Activated T-cell treated with anti-CD3 and anti-CD28 coated beads, Interleukin-2, amount 50 U/mL, for 72 hours (primary cell): ENCODE data around the gene BABAM2. TPM values are rescaled to one million over a fixed set of nuclear protein-coding genes. Genes with fewer than 3 reads are reported as not detected.

Experiments used
- ATAC-seq, 2 donors: fragments of 150-1000 bp; cut with Tn5 transposase; replicated peaks in 1 of 2; 2 replicates each; pipeline ENCODE4 v1.10.0; 2021; ENCODE audit warnings: moderate library complexity in 2 of 2, mild to moderate bottlenecking in 1 of 2
- DNase-seq, 2 donors: peaks; one replicate each; pipeline ENCODE4 v3.0.0; 2021 to 2022; ENCODE audit warnings: mixed read lengths in 1 of 2
- H3K27ac Mint-ChIP-seq: one replicate; pipeline ENCODE4 v1.8.0; 2022; ENCODE audit warnings: mild to moderate bottlenecking, moderate library complexity, mixed read lengths
- H3K27me3 Mint-ChIP-seq: one replicate; pipeline ENCODE4 v1.8.0; 2022; ENCODE audit warnings: low read depth, mixed read lengths
- H3K36me3 Mint-ChIP-seq, 2 donors: one replicate each; pipeline ENCODE4 v1.8.0; 2022; ENCODE audit warnings: mixed read lengths in 2 of 2, mild to moderate bottlenecking in 1 of 2; ENCODE audit not compliant: insufficient read depth in 2 of 2
- H3K4me1 Mint-ChIP-seq: one replicate; pipeline ENCODE4 v1.8.0; 2022; ENCODE audit warnings: low read depth, mixed read lengths
- H3K4me3 Mint-ChIP-seq, 2 donors: one replicate each; pipeline ENCODE4 v1.8.0; 2022; ENCODE audit warnings: mild to moderate bottlenecking in 2 of 2, mixed read lengths in 2 of 2, moderate library complexity in 2 of 2
- H3K9me3 Mint-ChIP-seq, 2 donors: one replicate each; pipeline ENCODE4 v1.8.0; 2022; ENCODE audit warnings: mixed read lengths in 2 of 2
- total RNA-seq, 2 donors: library from RNA; stranded (reverse); gene quantifications; one replicate each; pipeline ENCODE4 v1.2.3, GENCODE V29; 2022

The BABAM2 gene
- total RNA-seq, 2 donors from 2014 or later: 96.6 to 97.2 TPM

DNA sequence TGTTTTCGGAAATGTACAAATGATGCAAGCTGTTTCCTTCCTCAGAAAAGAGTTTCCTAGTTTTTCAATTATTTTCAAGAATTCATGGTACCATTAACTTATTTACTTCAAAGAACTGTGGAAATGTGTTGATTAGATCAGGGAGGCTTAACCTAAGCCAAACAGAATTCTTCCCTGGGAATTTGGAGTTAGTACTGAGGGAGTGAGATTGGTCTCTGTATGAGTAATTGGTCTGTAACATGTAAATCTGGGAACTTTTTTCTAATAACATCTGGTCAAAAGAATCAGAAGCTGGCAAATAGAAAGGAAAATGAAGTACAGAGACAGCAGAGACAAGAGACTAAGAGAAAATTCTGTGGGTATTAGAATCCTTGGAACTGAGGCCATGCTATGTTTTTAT lies 145.8 kb downstream of the BABAM2 start:
- no peak overlapping the region for H3K27ac Mint-ChIP-seq
- ATAC-seq (no peak), DNase-seq (no peak)
- H3K4me1 Mint-ChIP-seq: peaks cover 42% of the 10 kb centered on the region
- H3K4me3 Mint-ChIP-seq: no peak overlapping the region
- H3K27me3 Mint-ChIP-seq: no peaks in the 10 kb centered on the region
- peaks cover 0 to 2% of the 10 kb centered on the region in 2 donors for H3K36me3 Mint-ChIP-seq
- H3K9me3 Mint-ChIP-seq: no peaks in the 10 kb centered on the region

DNA sequence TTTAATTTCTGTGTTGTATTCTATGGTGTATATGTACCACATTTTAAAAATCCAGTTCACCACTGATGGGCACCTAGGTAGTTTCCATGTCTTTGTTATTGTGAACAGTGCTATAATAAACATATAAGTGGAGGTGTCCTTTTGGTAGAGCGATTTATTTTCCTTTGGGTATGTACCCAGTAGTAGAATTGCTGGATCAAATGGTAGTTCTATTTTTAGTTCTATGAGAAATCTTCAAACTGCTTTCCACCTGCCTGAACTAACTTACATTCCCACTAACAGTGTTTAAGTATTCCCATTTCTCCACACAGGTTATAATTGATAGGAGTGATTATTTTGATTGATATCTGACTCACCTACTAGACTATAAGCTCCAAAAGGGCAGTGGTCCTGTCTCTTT lies 148.2 kb downstream of the BABAM2 start:
- peaks cover 1 to 8% of the 10 kb centered on the region in 2 donors for H3K36me3 Mint-ChIP-seq
- no peak for DNase-seq
- H3K9me3 Mint-ChIP-seq: no peaks in the 10 kb centered on the region
- peak overlapping the region; percentile 11 for H3K27ac Mint-ChIP-seq
- H3K4me1 Mint-ChIP-seq: peaks cover 20% of the 10 kb centered on the region
- no peak for ATAC-seq
- no peaks in the 10 kb centered on the region for H3K27me3 Mint-ChIP-seq
- no peak overlapping the region for H3K4me3 Mint-ChIP-seq

DNA sequence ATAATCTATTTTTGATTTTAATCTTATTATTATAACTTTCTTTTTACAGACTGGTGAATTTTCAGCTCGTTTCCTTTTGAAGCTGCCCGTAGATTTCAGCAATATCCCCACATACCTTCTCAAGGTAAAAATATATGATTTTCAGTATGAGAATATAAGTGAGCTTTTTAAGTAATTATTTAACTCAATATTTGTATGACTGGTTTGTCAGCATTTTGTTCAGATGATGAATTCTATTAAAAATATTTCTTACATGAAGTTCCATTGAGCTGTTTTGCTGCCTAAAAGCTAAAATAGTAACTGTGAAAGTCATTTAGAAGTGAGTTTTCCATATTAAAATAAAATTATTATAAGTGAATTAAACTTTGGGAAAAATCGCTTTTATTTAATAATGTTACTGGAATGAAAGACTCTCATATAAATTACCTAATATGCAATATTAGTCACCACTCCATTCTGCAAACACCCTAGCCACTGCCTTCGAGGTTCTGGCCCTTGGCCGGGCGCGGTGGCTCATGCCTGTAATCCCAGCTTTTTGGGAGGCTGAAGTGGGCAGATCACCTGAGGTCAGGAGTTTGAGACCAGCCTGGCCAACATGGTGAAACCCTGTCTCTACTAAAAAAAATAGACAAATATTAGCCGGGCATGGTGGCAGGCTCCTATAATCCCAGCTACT lies 155.3 kb downstream of the BABAM2 start:
- Mint-ChIP-seq H3K36me3 (peaks cover 3 to 10% of the 10 kb centered on the region in 2 donors), H3K4me1 (peaks cover 13% of the 10 kb centered on the region), H3K9me3 (no peaks in the 10 kb centered on the region), H3K27ac (no peak overlapping the region), H3K27me3 (no peaks in the 10 kb centered on the region), H3K4me3 (no peak overlapping the region)
- ATAC-seq (no peak), DNase-seq (no peak)

DNA sequence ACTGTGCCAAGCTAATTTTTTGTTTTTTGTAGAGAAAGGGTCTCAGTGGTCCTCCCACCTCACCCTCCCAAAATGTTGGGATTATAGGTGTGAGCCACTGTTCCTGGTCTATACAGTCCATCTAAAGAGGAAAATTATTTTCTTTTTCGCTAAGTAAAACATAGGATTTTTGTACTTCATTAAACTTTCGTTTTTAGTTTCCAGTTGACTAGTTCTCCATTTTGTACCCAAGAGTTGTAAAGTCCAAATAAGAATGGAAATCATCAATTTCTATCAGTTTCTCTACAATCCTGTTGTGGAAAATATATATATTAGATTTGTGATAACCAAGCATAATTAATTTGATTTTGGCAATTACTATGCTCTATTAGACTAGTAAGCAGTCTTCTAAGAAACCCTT lies 156.4 kb downstream of the BABAM2 start:
- Mint-ChIP-seq H3K4me1 (peaks cover 21% of the 10 kb centered on the region), H3K27me3 (no peaks in the 10 kb centered on the region), H3K36me3 (peaks cover 7 to 12% of the 10 kb centered on the region in 2 donors), H3K27ac (no peak overlapping the region), H3K4me3 (no peak overlapping the region), H3K9me3 (no peaks in the 10 kb centered on the region)
- DNase-seq: no peak
- ATAC-seq: no peak

DNA sequence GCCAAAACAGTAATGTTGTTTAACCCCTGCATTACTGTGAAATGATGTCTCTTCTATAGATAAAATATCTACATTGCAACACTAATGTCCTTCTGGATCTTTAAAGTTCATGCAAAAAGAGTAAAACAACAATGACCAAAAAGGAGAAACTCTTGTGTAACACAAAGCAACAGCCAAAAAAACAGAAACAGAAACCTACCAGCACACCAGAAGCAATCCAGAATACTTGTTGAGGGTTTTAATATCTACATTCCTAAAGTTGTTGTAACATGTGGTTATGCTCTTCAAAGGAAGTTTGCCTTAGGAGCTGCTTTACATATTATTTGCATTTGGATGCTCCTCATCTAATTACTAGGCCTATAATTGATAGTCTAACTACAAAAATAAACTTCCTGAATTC lies 157.2 kb downstream of the BABAM2 start:
- Mint-ChIP-seq H3K4me1 (peaks cover 23% of the 10 kb centered on the region), H3K27ac (peak overlapping the region; percentile 81), H3K27me3 (no peaks in the 10 kb centered on the region), H3K4me3 (peak overlapping the region in 1 of 2 donors; percentile 43), H3K36me3 (peaks cover 7 to 11% of the 10 kb centered on the region in 2 donors), H3K9me3 (no peaks in the 10 kb centered on the region)
- no peak for DNase-seq
- ATAC-seq: no peak

DNA sequence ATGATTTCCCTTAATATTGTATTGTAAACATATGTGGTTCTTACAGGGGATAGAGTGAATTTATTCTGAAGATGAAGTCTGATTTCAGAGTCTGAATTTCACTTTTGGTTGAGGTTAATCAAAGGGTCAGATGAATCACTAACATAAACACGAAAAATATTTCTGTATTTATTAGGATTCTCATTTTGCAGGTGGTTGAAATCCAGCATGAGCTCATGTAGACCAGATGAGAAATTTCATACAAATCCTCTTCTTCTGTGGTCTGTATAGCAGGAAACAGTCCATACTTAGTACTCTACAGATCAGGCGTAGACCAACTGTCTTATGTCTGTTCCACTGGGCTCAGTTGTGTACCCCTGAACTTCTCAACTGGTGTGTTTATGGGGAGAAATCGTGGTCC lies 157.8 kb downstream of the BABAM2 start:
- Mint-ChIP-seq H3K36me3 (peaks cover 7 to 11% of the 10 kb centered on the region in 2 donors), H3K4me1 (peaks cover 23% of the 10 kb centered on the region), H3K27ac (peak overlapping the region; percentile 56), H3K4me3 (no peak overlapping the region), H3K9me3 (no peaks in the 10 kb centered on the region), H3K27me3 (no peaks in the 10 kb centered on the region)
- ATAC-seq (no peak), DNase-seq (no peak)

DNA sequence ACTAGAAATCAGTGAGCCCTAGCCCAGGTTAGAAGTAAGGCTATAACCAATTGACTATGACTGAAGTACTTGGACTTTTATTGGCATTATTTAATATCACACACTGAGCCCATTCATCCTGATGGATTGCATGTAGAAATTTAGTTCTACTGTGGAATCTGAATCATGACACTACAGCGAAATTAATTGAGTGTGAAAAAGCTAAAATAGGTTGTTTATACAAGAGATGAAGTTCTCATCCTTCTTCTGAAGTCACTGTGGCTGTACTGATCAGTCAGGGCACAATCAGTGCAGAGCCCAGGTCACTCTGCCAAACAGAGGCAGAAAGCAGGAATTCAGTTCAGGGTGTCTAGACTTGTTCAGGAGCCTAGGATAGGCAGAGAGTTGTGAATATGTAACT lies 158.9 kb downstream of the BABAM2 start:
- DNase-seq (no peak), ATAC-seq (no peak)
- Mint-ChIP-seq H3K27ac (no peak overlapping the region), H3K9me3 (no peaks in the 10 kb centered on the region), H3K36me3 (peaks cover 7 to 11% of the 10 kb centered on the region in 2 donors), H3K27me3 (no peaks in the 10 kb centered on the region), H3K4me3 (no peak overlapping the region), H3K4me1 (peaks cover 27% of the 10 kb centered on the region)

DNA sequence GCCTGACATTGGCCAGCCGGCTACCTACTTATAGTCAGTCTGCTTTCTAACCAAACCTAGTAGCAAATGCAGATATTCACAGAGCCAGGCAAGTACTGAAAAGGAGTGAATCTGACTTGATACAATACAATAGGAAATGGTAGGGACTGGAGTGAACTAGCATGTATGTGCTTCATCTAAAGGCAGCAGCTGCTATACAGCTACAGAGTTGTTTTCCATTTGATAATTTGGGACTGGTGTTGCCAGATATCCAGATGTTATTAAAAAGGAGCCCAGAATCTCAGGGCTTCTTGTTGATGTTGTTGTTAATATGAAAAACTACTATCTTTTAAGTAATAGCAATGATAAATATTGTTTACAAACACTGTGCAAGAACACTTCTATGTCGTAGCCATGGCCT lies 159.4 kb downstream of the BABAM2 start:
- Mint-ChIP-seq H3K4me1 (peaks cover 32% of the 10 kb centered on the region), H3K27ac (no peak overlapping the region), H3K9me3 (no peaks in the 10 kb centered on the region), H3K36me3 (peaks cover 7 to 11% of the 10 kb centered on the region in 2 donors), H3K27me3 (no peaks in the 10 kb centered on the region), H3K4me3 (no peak overlapping the region)
- DNase-seq (no peak), ATAC-seq (no peak)

DNA sequence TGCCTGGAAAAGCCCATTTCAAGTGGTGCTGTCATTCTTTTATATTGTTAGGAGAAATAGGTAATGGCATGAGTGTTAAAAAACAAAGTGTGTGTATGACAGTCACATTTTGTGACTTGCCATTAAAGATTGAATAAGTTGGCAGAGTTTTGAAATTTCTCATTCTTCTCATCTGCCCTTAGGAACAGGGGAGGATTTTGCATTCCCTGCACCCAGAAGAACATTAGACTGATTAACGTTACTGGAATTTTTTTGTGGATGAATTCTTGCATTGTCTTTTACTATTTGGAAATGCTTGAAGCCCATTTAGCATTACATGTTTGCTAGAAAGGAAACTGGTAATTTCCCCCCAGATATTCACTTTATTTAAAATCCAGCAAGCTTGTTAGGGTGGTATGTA lies 162.2 kb downstream of the BABAM2 start:
- H3K4me1 Mint-ChIP-seq: peaks cover 43% of the 10 kb centered on the region
- peaks cover 2% of the 10 kb centered on the region in 2 donors for H3K9me3 Mint-ChIP-seq
- peaks cover 12 to 18% of the 10 kb centered on the region in 2 donors for H3K36me3 Mint-ChIP-seq
- H3K4me3 Mint-ChIP-seq: no peak overlapping the region
- DNase-seq (no peak), ATAC-seq (no peak)
- H3K27me3 Mint-ChIP-seq: no peaks in the 10 kb centered on the region
- H3K27ac Mint-ChIP-seq: no peak overlapping the region

DNA sequence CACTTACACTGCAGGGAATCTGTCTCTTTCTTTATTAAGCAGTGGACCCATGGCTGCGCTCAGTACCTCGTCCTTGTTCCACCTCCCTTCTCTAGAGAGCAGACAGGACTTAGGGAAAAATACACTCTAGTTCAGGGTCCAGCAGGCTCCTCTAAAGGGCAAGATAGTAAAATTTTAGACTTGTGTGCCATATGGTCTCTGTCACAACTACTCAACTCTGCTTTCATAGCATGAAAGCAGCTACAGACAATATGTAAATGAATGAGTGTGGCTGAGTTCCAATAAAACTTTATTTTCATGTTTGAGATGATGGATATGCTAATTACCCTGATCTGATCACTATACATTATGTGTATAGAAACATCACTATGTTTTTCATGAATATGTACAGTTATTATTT lies 163.1 kb downstream of the BABAM2 start:
- no peak for DNase-seq
- H3K27me3 Mint-ChIP-seq: no peaks in the 10 kb centered on the region
- H3K4me3 Mint-ChIP-seq: no peak overlapping the region
- H3K9me3 Mint-ChIP-seq: peaks cover 2% of the 10 kb centered on the region in 2 donors
- peak overlapping the region; percentile 35 for H3K27ac Mint-ChIP-seq
- peaks cover 10 to 23% of the 10 kb centered on the region in 2 donors for H3K36me3 Mint-ChIP-seq
- no peak for ATAC-seq
- H3K4me1 Mint-ChIP-seq: peaks cover 36% of the 10 kb centered on the region

DNA sequence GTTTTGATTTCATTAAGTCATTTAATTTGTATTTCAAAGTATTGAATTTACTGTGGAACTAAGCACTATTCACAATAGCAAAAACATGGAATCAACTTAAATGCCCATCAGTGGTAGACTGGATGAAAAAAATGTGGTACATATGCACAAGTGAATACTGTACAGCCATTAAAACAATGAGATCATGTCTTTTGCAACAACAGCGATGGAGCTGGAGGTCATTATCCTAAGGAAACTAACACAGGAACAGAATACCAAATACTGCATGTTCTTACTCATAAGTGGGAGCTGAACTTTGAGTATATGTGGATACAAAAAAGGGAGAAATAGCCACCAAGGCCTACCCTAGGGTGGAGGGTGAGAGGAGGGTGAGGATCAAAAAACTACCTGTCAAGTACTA lies 164.4 kb downstream of the BABAM2 start:
- no peak for ATAC-seq
- H3K36me3 Mint-ChIP-seq: peaks cover 13 to 29% of the 10 kb centered on the region in 2 donors
- peaks cover 2% of the 10 kb centered on the region in 2 donors for H3K9me3 Mint-ChIP-seq

DNA sequence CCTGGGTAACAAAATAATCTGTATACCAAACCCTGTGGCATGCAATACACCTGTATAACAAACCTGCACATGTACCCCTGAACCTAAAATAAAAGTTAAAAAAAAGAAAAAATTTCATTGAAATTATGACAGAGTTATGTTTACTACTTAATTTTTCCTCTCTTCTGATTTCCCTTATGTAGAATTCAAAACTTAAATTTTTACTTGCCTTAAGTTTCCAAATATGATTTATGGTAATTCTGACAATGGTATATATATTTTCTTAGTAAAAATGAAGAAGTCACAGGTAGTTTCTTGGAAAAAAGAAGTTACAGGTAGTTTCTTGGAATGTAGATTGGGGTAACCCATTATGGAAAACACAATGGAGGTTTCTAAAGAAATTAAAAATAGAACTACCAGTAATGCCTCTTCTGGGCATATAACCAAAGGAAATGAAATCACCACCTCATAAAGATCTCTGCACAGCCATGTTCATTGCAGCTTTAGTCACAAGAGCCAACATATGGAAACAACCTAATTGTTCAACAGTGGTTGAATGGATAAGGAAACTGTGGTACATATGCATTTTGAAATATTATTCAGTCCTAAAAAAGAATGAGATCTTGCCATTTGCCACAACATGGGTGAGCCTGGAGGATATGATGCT lies 164.9 kb downstream of the BABAM2 start:
- ATAC-seq (peak; percentile 47 to 81), DNase-seq (no peak)
- Mint-ChIP-seq H3K27me3 (no peaks in the 10 kb centered on the region), H3K9me3 (peaks cover 2 to 4% of the 10 kb centered on the region in 2 donors), H3K4me1 (peaks cover 36% of the 10 kb centered on the region), H3K27ac (peak overlapping the region; percentile 72), H3K36me3 (peaks cover 14 to 34% of the 10 kb centered on the region in 2 donors), H3K4me3 (peak overlapping the region in 1 of 2 donors; percentile 31)

More for the DNA sequence above, 164.4 kb downstream of the BABAM2 start:
- Mint-ChIP-seq H3K4me1 (peaks cover 36% of the 10 kb centered on the region), H3K27ac (peak overlapping the region; percentile 92), H3K27me3 (no peaks in the 10 kb centered on the region), H3K4me3 (no peak overlapping the region)
- DNase-seq: no peak

DNA sequence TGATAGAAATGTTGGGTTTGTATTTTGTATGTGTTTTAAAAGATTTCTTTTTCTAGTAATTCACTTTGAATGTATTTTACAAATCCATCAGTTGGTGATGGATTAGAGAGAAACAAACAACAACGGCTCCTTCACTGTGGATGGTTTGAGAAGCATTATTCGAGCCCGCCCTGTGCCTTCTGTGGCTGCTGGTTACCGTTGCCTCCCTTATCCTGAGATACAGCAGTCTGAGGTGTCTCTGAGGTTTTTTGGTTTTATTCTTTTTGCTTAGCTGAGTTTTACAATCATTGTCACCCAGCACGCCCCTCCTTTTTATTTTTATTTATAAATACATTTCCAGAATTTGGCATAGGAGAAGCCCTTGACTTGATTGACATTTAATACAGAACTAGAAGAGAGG lies 168.3 kb downstream of the BABAM2 start:
- no peak overlapping the region for H3K4me3 Mint-ChIP-seq
- H3K27me3 Mint-ChIP-seq: no peaks in the 10 kb centered on the region
- no peak overlapping the region for H3K27ac Mint-ChIP-seq
- ATAC-seq: no peak
- H3K36me3 Mint-ChIP-seq: peaks cover 9 to 29% of the 10 kb centered on the region in 2 donors
- H3K4me1 Mint-ChIP-seq: peaks cover 39% of the 10 kb centered on the region
- no peak for DNase-seq
- H3K9me3 Mint-ChIP-seq: peaks cover 2 to 4% of the 10 kb centered on the region in 2 donors
